Fibroblast of lung (primary cell): Measurements from ENCODE around the gene PIAS1. TPM values are rescaled to one million over a fixed set of nuclear protein-coding genes. Genes with fewer than 3 reads are reported as not detected.

Experiments used
- DNase-seq, 2 donors: peaks; one replicate each; pipeline versions ENCODE4 v3.0.0 to v3.0.0-alpha.2; 2010; ENCODE audit warnings: low read depth in 2 of 2
- H2AFZ ChIP-seq: 2 replicates; pipeline ENCODE4 v1.5.1; 2012; ENCODE audit warnings: low read length, control low read depth, inconsistent platforms
- H3K27ac ChIP-seq: 2 replicates; pipeline ENCODE4 v1.5.1; 2011; ENCODE audit warnings: low read length, control low read depth; ENCODE audit not compliant: insufficient read depth
- H3K27me3 ChIP-seq: 2 replicates; pipeline ENCODE4 v1.5.1; 2011; ENCODE audit warnings: mild to moderate bottlenecking, low read length; ENCODE audit not compliant: control insufficient read depth, insufficient read depth
- H3K36me3 ChIP-seq: 2 replicates; pipeline ENCODE4 v1.5.1; 2011; ENCODE audit warnings: low read length; ENCODE audit not compliant: control insufficient read depth, insufficient read depth
- H3K4me1 ChIP-seq: 2 replicates; pipeline ENCODE4 v1.5.1; 2011; ENCODE audit warnings: low read length; ENCODE audit not compliant: control insufficient read depth, insufficient read depth; ENCODE audit errors: extremely low read depth
- H3K4me2 ChIP-seq: 2 replicates; pipeline ENCODE4 v1.5.1; 2011; ENCODE audit warnings: low read length, control low read depth; ENCODE audit not compliant: insufficient read depth; ENCODE audit errors: extremely low read depth
- H3K4me3 ChIP-seq, 4 experiments: fragments of 200-600 bp in 1 of 4; sonication (generic) in 1 of 4; replicated peaks in 1 of 4; 2 replicates each; pipeline ENCODE4 v1.5.1; 2011 to 2016; ENCODE audit warnings: low read length in 4 of 4, low read depth in 3 of 4, mild to moderate bottlenecking in 3 of 4, control low read depth in 2 of 4, inconsistent platforms in 1 of 4, mixed read lengths in 1 of 4; ENCODE audit not compliant: insufficient read depth in 1 of 4; ENCODE audit errors: control extremely low read depth in 1 of 4
- H3K79me2 ChIP-seq: 2 replicates; pipeline ENCODE4 v1.5.1; 2012; ENCODE audit warnings: mild to moderate bottlenecking, low read length, inconsistent platforms; ENCODE audit not compliant: control insufficient read depth, insufficient read depth
- H3K9ac ChIP-seq: 2 replicates; pipeline ENCODE4 v1.5.1; 2011; ENCODE audit warnings: mild to moderate bottlenecking, low read length, control low read depth; ENCODE audit not compliant: insufficient read depth
- H3K9me3 ChIP-seq: 2 replicates; pipeline ENCODE4 v1.5.1; 2012; ENCODE audit warnings: low read depth, low read length; ENCODE audit not compliant: control insufficient read depth, insufficient read depth
- H4K20me1 ChIP-seq: 2 replicates; pipeline ENCODE4 v1.5.1; 2011; ENCODE audit warnings: low read length; ENCODE audit not compliant: control insufficient read depth, insufficient read depth; ENCODE audit errors: extremely low read depth
- CTCF ChIP-seq, 2 donors: IDR thresholded peaks in 1 of 2; conservative IDR thresholded peaks in 1 of 2; 1 replicate in 1 of 2; 2 replicates in 1 of 2; pipeline ENCODE4 v1.5.1; 2011 to 2012; ENCODE audit warnings: low read length in 2 of 2, control low read depth in 1 of 2, inconsistent platforms in 1 of 2, low read depth in 1 of 2, mild to moderate bottlenecking in 1 of 2
- EZH2 ChIP-seq: IDR thresholded peaks from 2 replicates; pipeline ENCODE4 v1.5.1; 2012; ENCODE audit warnings: low read length, control low read depth, mild to moderate bottlenecking; ENCODE audit errors: missing control alignments
- polyA plus RNA-seq, 2 donors: library from polyadenylated mRNA; depleted of rRNA in 1 of 2; stranded (reverse) in 1 of 2; unstranded in 1 of 2; fragments of >200 nt; gene quantifications; 2 replicates each; pipeline ENCODE4 v1.2.1, GENCODE V29; 2011 to 2012; ENCODE audit warnings: missing spikeins in 1 of 2
- total RNA-seq: library from RNA; depleted of rRNA; stranded (reverse); fragments of >200 nt; gene quantifications from 2 replicates; pipeline ENCODE4 v1.2.1, GENCODE V29; 2014

PIAS1 gene
- total and polyA plus RNA-seq, 2 donors (not counting 1 experiment from before 2014, with no cell fraction given): 17.0 to 35.1 TPM

- Histone ChIP-seq H2AFZ (no peak overlapping the region), H3K4me3 (no peak overlapping the region), H3K79me2 (no peaks in the 10 kb centered on the region), H3K9me3 (no peaks in the 10 kb centered on the region), H3K27me3 (peaks cover 15% of the 10 kb centered on the region), H3K4me1 (no peaks in the 10 kb centered on the region), H3K4me2 (no peak overlapping the region), H4K20me1 (no peaks in the 10 kb centered on the region), H3K9ac (no peak overlapping the region), H3K36me3 (no peaks in the 10 kb centered on the region), H3K27ac (no peak overlapping the region)
- TF ChIP-seq CTCF (conservative IDR thresholded peaks at IDR 0.05 in 1 of 2, IDR thresholded peaks at IDR 0.05 in 1 of 2; ENCODE audit: low read depth in 1 of 2, low read length in 2 of 2): no peak
- no peak for TF ChIP-seq EZH2
- no peak for DNase-seq
Observed at GRCh38 chr15:68032672-68033071, 21.4 kb upstream of the PIAS1 start.

- Histone ChIP-seq H3K4me2 (no peak overlapping the region), H3K9ac (no peak overlapping the region), H3K27me3 (peaks cover 6% of the 10 kb centered on the region), H3K4me1 (no peaks in the 10 kb centered on the region), H3K9me3 (no peaks in the 10 kb centered on the region), H3K4me3 (no peak overlapping the region), H3K36me3 (no peaks in the 10 kb centered on the region), H4K20me1 (no peaks in the 10 kb centered on the region), H3K79me2 (no peaks in the 10 kb centered on the region), H3K27ac (no peak overlapping the region), H2AFZ (no peak overlapping the region)
- no peak for DNase-seq
- no peak for TF ChIP-seq EZH2
- TF ChIP-seq CTCF (conservative IDR thresholded peaks at IDR 0.05 in 1 of 2, IDR thresholded peaks at IDR 0.05 in 1 of 2; ENCODE audit: low read depth in 1 of 2, low read length in 2 of 2): no peak
Observed at GRCh38 chr15:68034081-68034480, 20.0 kb upstream of the PIAS1 start.

- H3K36me3 ChIP-seq: no peaks in the 10 kb centered on the region
- H2AFZ ChIP-seq: no peak overlapping the region
- H3K9ac ChIP-seq: no peak overlapping the region
- H4K20me1 ChIP-seq: no peaks in the 10 kb centered on the region
- DNase-seq: no peak
- no peak overlapping the region for H3K4me3 ChIP-seq
- H3K79me2 ChIP-seq: no peaks in the 10 kb centered on the region
- H3K9me3 ChIP-seq: no peaks in the 10 kb centered on the region
- no peak for TF ChIP-seq CTCF (conservative IDR thresholded peaks at IDR 0.05 in 1 of 2, IDR thresholded peaks at IDR 0.05 in 1 of 2; ENCODE audit: low read depth in 1 of 2, low read length in 2 of 2)
- TF ChIP-seq EZH2: no peak
- H3K4me2 ChIP-seq: no peak overlapping the region
- peaks cover 6% of the 10 kb centered on the region for H3K27me3 ChIP-seq
- no peak overlapping the region for H3K27ac ChIP-seq
- no peaks in the 10 kb centered on the region for H3K4me1 ChIP-seq
Observed at GRCh38 chr15:68034719-68035293, 19.3 kb upstream of the PIAS1 start.
